ENCODE data around the gene TAAR9.

TAAR9 gene

GRCh38 chr6:132537977-132538376 lies at the start of gene TAAR9:
Gene TAAR9 (plus strand): TSS chr6:132538277. CDS start chr6:132538290, 13 bp downstream.
- no peak for DNase-seq (ENCODE audit: extremely low read depth, low read depth)
- H3K4me3 ChIP-seq (replicated peaks; ENCODE audit: low read depth, low read length) = no peak within 1 kb of the TSS
- TF ChIP-seq CTCF (IDR thresholded peaks at IDR 0.05; ENCODE audit: low read depth, low read length, missing control alignments) = no peak

- DNase-seq (ENCODE audit: extremely low read depth, low read depth) = no peak
- no peak overlapping the region for H3K4me3 ChIP-seq (replicated peaks; ENCODE audit: low read depth, low read length)
- no peak for TF ChIP-seq CTCF (IDR thresholded peaks at IDR 0.05; ENCODE audit: low read depth, low read length, missing control alignments)
These were observed 48.7 kb upstream of the TAAR9 start for GRCh38 chr6:132489376-132489775.

GRCh38 chr6:132490024-132490423 lies 48.1 kb upstream of the TAAR9 start:
- H3K4me3 ChIP-seq (replicated peaks; ENCODE audit: low read depth, low read length) = no peak overlapping the region
- DNase-seq (ENCODE audit: extremely low read depth, low read depth) = no peak
- TF ChIP-seq CTCF (IDR thresholded peaks at IDR 0.05; ENCODE audit: low read depth, low read length, missing control alignments) = no peak

- no peak for DNase-seq (ENCODE audit: extremely low read depth, low read depth)
- no peak overlapping the region for H3K4me3 ChIP-seq (replicated peaks; ENCODE audit: low read depth, low read length)
- TF ChIP-seq CTCF (IDR thresholded peaks at IDR 0.05; ENCODE audit: low read depth, low read length, missing control alignments) = no peak
These were observed 47.4 kb upstream of the TAAR9 start for GRCh38 chr6:132490478-132491204.

GRCh38 chr6:132491303-132491702 lies 46.8 kb upstream of the TAAR9 start:
- no peak overlapping the region for H3K4me3 ChIP-seq (replicated peaks; ENCODE audit: low read depth, low read length)
- no peak for TF ChIP-seq CTCF (IDR thresholded peaks at IDR 0.05; ENCODE audit: low read depth, low read length, missing control alignments)
- DNase-seq (ENCODE audit: extremely low read depth, low read depth) = no peak

- TF ChIP-seq CTCF (IDR thresholded peaks at IDR 0.05; ENCODE audit: low read depth, low read length, missing control alignments) = no peak
- no peak overlapping the region for H3K4me3 ChIP-seq (replicated peaks; ENCODE audit: low read depth, low read length)
- no peak for DNase-seq (ENCODE audit: extremely low read depth, low read depth)
These were observed 46.2 kb upstream of the TAAR9 start for GRCh38 chr6:132491881-132492280.

GRCh38 chr6:132494954-132495353 lies 43.1 kb upstream of the TAAR9 start:
- H3K4me3 ChIP-seq (replicated peaks; ENCODE audit: low read depth, low read length) = no peak overlapping the region
- DNase-seq (ENCODE audit: extremely low read depth, low read depth) = no peak
- TF ChIP-seq CTCF (IDR thresholded peaks at IDR 0.05; ENCODE audit: low read depth, low read length, missing control alignments) = no peak
